GM12874 (cell line): ENCODE measurements around the gene OR9I1.

Experiments used
- CTCF ChIP-seq: IDR thresholded peaks from 2 replicates; pipeline ENCODE4 v1.5.1; 2011; ENCODE audit warnings: low read depth, mild to moderate bottlenecking, control low read depth, low read length, moderate library complexity; ENCODE audit not compliant: insufficient read depth

The OR9I1 gene

GRCh38 chr11:58125469-58125868 is at the start of gene OR9I1:
Gene OR9I1, minus strand, starts transcription at chr11:58125530. Its CDS starts 6,086 bp downstream, at chr11:58119444.
- no peak for TF ChIP-seq CTCF

DNA sequence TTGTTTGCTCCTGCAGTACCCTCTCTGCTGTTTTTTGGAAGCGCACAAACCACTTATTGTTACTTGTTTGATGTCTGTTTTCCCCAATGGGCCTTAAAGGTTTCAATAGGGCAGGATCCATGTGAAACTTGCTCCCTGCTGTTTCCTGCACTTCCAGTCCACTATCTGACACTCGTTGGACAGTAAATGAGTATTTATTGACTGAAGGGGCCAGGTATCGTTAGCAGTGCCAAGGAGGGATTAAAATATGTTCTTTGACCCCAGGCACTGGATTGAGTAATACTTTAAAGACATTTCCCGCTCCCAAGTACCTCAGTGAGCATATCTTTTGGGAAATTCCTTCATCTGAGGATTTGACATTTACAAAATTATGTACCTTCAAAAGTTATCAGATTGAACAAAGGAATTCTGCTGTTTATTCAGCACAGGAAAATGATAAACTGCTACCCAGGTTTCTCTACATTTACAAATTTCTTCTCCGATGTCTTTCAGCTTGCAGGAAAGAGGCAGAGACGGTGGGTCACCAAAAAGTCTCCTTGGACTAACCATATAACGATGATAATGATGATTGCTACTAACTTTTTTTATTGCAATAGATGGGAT is 40.3 kb upstream of the OR9I1 start:
- TF ChIP-seq CTCF = no peak

DNA sequence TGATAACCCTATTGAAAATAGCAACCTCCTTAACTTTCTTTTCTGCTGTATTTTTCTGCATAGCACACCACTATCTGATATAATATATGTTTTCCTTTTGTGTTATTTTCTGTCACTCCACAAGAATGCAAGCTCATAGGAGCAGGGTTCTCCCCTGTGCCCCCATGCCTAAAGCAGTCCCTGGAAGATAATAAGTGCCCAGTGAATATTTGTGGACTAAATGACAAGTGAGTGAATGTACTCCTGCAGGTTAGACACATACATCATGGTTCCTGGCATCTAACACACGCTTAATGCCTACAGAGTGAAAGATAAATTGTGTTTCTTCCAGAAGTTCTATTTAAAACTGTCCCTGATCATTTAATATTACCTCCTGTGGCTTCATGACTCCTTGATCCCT is 39.7 kb upstream of the OR9I1 start:
- no peak for TF ChIP-seq CTCF

GRCh38 chr11:58164389-58164788 is 39.1 kb upstream of the OR9I1 start:
- no peak for TF ChIP-seq CTCF

DNA sequence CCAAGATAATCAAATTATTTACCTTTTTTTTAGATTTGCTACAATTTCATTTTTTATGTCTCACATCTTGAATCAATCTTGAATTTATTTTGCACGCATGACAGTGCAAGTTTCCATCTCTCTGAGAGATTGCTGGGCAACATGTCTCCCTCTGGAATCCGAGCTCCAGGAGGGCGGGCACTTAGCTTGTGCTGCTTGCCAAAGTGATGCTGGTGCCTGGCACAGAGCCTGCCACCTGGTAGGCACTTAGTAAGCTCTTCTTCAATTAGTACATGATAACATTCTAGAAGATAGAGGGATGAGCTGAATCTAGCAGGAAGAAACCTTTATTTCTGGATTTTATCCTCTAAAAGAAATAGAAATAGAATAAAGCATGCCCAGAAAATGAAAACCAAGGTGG is 27.5 kb upstream of the OR9I1 start:
- no peak for TF ChIP-seq CTCF

DNA sequence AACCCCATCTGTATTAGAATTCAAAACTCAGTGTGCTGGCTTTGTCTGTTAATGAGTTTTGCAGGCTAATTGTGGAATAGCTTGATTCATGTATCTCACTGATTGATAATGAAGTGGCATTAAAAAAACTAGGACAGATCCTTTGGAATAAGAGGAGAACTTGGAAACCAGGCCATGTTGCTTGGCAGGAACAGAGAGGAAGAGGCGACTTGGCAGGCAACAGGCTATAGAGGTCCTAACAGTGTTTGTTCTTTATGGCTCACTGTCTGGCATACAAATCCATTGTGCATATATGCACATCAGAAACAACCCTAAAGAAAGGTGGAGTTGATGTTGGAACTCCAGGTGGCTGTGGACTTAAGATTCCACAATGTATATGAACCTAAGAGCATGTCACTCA is 17.4 kb upstream of the OR9I1 start:
- TF ChIP-seq CTCF = no peak

- TF ChIP-seq CTCF = no peak
Observed at GRCh38 chr11:58135171-58135570, 9.8 kb upstream of the OR9I1 start.
